NK-92 treated with Interleukin-12 subunit alpha and Interleukin-12 subunit beta, amount 100 ng/mL, for 24 hours (cell line): ENCODE data around the gene LRRC75A.
"Not testable (repeated sequence)": the region's sequence is repeated elsewhere in the genome, so short reads cannot be mapped to it uniquely, and the experiment has no call there.

ENCODE experiments used
- DNase-seq: peaks from one replicate; lab custom pipeline; 2025; lab: John Stamatoyannopoulos, UW

The LRRC75A gene

GRCh38 chr17:16491703-16492612 lies at the start of gene LRRC75A:
TSS of gene LRRC75A (minus strand) at chr17:16492193. CDS start at chr17:16491990, 203 bp downstream.
- no peak for DNase-seq

GRCh38 chr17:16537130-16537458 lies 45.1 kb upstream of the LRRC75A start:
- no peak for DNase-seq

- DNase-seq = no peak
Measured at GRCh38 chr17:16534236-16534635, 42.2 kb upstream of the LRRC75A start.

- no peak for DNase-seq
Measured at GRCh38 chr17:16529906-16530305, 37.9 kb upstream of the LRRC75A start.

- DNase-seq = no peak
Measured at GRCh38 chr17:16527298-16527697, 35.3 kb upstream of the LRRC75A start.

- not testable (repeated sequence) for DNase-seq
Measured at GRCh38 chr17:16525556-16525955, 33.6 kb upstream of the LRRC75A start.

GRCh38 chr17:16521070-16521727 lies 29.2 kb upstream of the LRRC75A start:
- peak; percentile 6 for DNase-seq

GRCh38 chr17:16519021-16519420 lies 27.0 kb upstream of the LRRC75A start:
- no peak for DNase-seq

GRCh38 chr17:16517477-16517876 lies 25.5 kb upstream of the LRRC75A start:
- no peak for DNase-seq

- no peak for DNase-seq
Measured at GRCh38 chr17:16516594-16517051, 24.6 kb upstream of the LRRC75A start.

GRCh38 chr17:16515933-16516332 lies 23.9 kb upstream of the LRRC75A start:
- DNase-seq = no peak

GRCh38 chr17:16513873-16514272 lies 21.9 kb upstream of the LRRC75A start:
- DNase-seq = no peak

GRCh38 chr17:16512011-16512410 lies 20.0 kb upstream of the LRRC75A start:
- DNase-seq = no peak

GRCh38 chr17:16511593-16511992 lies 19.6 kb upstream of the LRRC75A start:
- no peak for DNase-seq

- DNase-seq = no peak
Measured at GRCh38 chr17:16507918-16508533, 16.0 kb upstream of the LRRC75A start.

GRCh38 chr17:16506188-16506587 lies 14.2 kb upstream of the LRRC75A start:
- DNase-seq = no peak

GRCh38 chr17:16504984-16505383 lies 13.0 kb upstream of the LRRC75A start:
- no peak for DNase-seq

GRCh38 chr17:16496820-16497489 lies 5.0 kb upstream of the LRRC75A start:
- no peak for DNase-seq

GRCh38 chr17:16495980-16496819 lies 4.2 kb upstream of the LRRC75A start:
- no peak for DNase-seq

GRCh38 chr17:16495561-16495960 lies 3.6 kb upstream of the LRRC75A start:
- no peak for DNase-seq

- no peak for DNase-seq
Measured at GRCh38 chr17:16494059-16494458, 2.1 kb upstream of the LRRC75A start.
